Measurements from ENCODE around the gene PACRG.

DNA sequence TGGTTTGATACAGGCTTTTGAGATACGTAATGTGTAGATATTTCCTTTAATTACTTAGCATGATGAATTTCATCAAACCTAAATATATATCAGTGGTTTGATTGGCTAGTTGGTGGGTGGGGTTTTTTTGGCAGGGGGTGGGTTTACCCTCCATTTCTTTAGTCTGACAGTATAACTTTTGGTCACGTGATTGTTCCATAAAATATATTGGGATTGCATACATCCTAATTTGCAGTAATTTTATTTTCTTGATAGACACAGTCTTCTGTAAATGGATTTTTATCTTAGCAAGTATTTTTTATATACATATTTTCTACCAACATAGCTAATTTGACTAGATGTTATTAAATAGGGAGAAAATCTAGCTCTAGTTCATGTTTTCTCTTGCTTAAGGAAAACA is 509.3 kb downstream of the PACRG start:
- TF ChIP-seq, protein P1, sequence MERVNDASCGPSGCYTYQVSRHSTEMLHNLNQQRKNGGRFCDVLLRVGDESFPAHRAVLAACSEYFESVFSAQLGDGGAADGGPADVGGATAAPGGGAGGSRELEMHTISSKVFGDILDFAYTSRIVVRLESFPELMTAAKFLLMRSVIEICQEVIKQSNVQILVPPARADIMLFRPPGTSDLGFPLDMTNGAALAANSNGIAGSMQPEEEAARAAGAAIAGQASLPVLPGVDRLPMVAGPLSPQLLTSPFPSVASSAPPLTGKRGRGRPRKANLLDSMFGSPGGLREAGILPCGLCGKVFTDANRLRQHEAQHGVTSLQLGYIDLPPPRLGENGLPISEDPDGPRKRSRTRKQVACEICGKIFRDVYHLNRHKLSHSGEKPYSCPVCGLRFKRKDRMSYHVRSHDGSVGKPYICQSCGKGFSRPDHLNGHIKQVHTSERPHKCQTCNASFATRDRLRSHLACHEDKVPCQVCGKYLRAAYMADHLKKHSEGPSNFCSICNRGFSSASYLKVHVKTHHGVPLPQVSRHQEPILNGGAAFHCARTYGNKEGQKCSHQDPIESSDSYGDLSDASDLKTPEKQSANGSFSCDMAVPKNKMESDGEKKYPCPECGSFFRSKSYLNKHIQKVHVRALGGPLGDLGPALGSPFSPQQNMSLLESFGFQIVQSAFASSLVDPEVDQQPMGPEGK (CRISPR knock-in tag; IDR thresholded peaks at IDR 0.05; ENCODE audit: borderline replicate concordance) = no peak
- TF ChIP-seq TOX (CRISPR knock-in tag; IDR thresholded peaks at IDR 0.05; ENCODE audit: borderline replicate concordance) (no peak), ZC3H10 (CRISPR knock-in tag; IDR thresholded peaks at IDR 0.05) (no peak), ZNF70 (CRISPR knock-in tag; IDR thresholded peaks at IDR 0.05) (no peak), ESRRG (CRISPR knock-in tag; IDR thresholded peaks at IDR 0.05) (no peak), ZFP3 (CRISPR knock-in tag; IDR thresholded peaks at IDR 0.05) (no peak), SNAI2 (CRISPR knock-in tag; IDR thresholded peaks at IDR 0.05) (no peak), ZFP30 (CRISPR knock-in tag; IDR thresholded peaks at IDR 0.05) (no peak), RARB (CRISPR knock-in tag; IDR thresholded peaks at IDR 0.05) (no peak), PPARA (CRISPR knock-in tag; IDR thresholded peaks at IDR 0.05; ENCODE audit: borderline replicate concordance) (no peak), BACH2 (CRISPR knock-in tag; IDR thresholded peaks at IDR 0.05; ENCODE audit: borderline replicate concordance) (no peak)
- TF ChIP-seq, protein P2, sequence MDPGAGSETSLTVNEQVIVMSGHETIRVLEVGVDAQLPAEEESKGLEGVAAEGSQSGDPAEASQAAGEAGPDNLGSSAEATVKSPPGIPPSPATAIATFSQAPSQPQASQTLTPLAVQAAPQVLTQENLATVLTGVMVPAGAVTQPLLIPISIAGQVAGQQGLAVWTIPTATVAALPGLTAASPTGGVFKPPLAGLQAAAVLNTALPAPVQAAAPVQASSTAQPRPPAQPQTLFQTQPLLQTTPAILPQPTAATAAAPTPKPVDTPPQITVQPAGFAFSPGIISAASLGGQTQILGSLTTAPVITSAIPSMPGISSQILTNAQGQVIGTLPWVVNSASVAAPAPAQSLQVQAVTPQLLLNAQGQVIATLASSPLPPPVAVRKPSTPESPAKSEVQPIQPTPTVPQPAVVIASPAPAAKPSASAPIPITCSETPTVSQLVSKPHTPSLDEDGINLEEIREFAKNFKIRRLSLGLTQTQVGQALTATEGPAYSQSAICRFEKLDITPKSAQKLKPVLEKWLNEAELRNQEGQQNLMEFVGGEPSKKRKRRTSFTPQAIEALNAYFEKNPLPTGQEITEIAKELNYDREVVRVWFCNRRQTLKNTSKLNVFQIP (CRISPR knock-in tag; IDR thresholded peaks at IDR 0.05; ENCODE audit: borderline replicate concordance, low read depth) = no peak
- TF ChIP-seq, protein P3, sequence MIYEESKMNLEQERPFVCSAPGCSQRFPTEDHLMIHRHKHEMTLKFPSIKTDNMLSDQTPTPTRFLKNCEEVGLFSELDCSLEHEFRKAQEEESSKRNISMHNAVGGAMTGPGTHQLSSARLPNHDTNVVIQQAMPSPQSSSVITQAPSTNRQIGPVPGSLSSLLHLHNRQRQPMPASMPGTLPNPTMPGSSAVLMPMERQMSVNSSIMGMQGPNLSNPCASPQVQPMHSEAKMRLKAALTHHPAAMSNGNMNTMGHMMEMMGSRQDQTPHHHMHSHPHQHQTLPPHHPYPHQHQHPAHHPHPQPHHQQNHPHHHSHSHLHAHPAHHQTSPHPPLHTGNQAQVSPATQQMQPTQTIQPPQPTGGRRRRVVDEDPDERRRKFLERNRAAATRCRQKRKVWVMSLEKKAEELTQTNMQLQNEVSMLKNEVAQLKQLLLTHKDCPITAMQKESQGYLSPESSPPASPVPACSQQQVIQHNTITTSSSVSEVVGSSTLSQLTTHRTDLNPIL (CRISPR knock-in tag; IDR thresholded peaks at IDR 0.05; ENCODE audit: low read depth) = no peak
- TF ChIP-seq, protein P4, sequence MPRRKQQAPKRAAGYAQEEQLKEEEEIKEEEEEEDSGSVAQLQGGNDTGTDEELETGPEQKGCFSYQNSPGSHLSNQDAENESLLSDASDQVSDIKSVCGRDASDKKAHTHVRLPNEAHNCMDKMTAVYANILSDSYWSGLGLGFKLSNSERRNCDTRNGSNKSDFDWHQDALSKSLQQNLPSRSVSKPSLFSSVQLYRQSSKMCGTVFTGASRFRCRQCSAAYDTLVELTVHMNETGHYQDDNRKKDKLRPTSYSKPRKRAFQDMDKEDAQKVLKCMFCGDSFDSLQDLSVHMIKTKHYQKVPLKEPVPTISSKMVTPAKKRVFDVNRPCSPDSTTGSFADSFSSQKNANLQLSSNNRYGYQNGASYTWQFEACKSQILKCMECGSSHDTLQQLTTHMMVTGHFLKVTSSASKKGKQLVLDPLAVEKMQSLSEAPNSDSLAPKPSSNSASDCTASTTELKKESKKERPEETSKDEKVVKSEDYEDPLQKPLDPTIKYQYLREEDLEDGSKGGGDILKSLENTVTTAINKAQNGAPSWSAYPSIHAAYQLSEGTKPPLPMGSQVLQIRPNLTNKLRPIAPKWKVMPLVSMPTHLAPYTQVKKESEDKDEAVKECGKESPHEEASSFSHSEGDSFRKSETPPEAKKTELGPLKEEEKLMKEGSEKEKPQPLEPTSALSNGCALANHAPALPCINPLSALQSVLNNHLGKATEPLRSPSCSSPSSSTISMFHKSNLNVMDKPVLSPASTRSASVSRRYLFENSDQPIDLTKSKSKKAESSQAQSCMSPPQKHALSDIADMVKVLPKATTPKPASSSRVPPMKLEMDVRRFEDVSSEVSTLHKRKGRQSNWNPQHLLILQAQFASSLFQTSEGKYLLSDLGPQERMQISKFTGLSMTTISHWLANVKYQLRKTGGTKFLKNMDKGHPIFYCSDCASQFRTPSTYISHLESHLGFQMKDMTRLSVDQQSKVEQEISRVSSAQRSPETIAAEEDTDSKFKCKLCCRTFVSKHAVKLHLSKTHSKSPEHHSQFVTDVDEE (CRISPR knock-in tag; IDR thresholded peaks at IDR 0.05) = no peak
